LNCaP clone FGC (cell line): ENCODE measurements around the gene BABAM2.

Source experiments
- DNase-seq: peaks from one replicate; pipeline ENCODE4 v3.0.0-alpha.2; 2011; ENCODE audit warnings: low read depth
- H3K4me3 ChIP-seq: 2 replicates; pipeline ENCODE4 v1.5.1; 2011; ENCODE audit warnings: mild to moderate bottlenecking, low read depth, low read length, control low read depth
- TF ChIP-seq, protein P1 (sequence below): IDR thresholded peaks from 2 replicates; pipeline ENCODE4 v1.5.1; 2012; ENCODE audit warnings: mild to moderate bottlenecking; ENCODE audit not compliant: control insufficient read depth, insufficient read depth; ENCODE audit errors: extremely low read depth

BABAM2 gene

DNA sequence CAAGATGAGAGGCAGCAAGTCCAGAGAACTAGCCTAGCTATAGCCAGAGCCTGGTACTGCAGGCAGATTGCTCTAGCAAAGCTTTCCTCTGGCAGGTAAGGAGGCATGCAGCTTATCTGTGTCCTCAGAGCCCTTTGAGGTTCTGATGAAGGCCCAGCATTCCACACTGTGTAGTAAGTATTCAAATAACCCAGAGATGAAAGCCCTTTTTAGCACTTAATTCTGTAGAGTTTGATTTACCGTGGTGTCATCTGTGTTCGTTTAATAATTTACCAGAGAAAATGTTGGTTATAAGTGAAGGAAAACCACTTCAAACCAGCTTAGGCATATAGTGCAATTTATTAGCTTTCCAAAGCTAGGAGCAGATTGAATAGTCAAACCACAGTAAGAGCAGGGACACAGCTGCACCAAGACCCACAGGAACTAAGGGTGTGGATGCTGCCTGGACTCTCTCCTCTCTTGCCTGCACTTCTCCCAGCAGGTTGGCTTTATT, 226.6 kb downstream of the BABAM2 start:
- H3K4me3 ChIP-seq = no peak overlapping the region
- no peak for DNase-seq
- TF ChIP-seq, protein P1, sequence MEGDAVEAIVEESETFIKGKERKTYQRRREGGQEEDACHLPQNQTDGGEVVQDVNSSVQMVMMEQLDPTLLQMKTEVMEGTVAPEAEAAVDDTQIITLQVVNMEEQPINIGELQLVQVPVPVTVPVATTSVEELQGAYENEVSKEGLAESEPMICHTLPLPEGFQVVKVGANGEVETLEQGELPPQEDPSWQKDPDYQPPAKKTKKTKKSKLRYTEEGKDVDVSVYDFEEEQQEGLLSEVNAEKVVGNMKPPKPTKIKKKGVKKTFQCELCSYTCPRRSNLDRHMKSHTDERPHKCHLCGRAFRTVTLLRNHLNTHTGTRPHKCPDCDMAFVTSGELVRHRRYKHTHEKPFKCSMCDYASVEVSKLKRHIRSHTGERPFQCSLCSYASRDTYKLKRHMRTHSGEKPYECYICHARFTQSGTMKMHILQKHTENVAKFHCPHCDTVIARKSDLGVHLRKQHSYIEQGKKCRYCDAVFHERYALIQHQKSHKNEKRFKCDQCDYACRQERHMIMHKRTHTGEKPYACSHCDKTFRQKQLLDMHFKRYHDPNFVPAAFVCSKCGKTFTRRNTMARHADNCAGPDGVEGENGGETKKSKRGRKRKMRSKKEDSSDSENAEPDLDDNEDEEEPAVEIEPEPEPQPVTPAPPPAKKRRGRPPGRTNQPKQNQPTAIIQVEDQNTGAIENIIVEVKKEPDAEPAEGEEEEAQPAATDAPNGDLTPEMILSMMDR = no peak

DNA sequence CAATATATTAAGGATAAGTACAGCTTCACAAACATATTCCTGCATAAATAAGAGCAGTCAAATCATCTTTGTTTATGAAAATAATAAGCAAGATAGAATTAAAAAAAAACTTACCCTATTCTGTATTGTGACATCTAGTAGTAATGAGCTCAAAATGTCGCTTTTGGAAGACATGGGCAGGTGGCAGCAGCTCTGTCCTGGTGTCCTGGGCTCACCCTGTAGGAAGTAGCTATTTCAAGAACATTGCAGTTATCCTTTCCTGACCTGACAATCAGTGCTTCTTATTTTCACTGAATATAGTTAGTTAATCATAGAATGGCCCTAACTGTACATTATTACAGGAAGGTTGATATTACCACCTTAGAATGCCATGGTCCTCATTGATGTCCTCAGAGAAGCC, 229.1 kb downstream of the BABAM2 start:
- H3K4me3 ChIP-seq = no peak overlapping the region
- DNase-seq = no peak
- TF ChIP-seq, protein P1 = no peak

DNA sequence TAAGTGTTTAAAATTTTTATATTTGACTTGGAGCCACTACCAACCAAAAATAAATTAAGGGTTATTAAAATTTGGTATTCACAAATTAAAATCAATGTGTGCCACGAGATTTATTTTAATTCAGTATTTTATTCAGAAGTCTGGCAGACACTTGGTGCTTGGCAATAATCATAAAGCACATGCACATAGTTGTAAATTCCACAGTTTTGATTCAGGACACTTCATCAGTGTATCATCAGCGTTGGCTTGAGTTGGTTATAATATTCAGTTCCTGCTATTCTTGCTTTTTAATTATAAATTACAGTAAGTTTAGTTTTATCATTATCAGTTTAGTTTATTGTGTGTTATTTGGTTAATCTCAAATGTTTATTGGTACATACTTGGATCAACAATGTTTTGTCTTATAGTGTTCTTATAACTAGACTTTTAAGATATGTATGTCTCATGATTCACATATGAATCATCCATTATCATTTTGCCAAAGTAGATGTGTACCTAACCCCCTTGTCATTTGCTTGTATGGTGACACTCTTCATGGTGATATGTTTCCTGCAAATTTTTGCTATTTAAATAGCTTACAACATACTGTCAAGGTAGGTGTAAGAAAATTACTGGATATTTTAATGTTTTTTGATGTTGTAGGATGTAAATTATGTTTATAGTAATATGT, 237.9 kb downstream of the BABAM2 start:
- TF ChIP-seq, protein P1 = no peak
- no peak for DNase-seq
- H3K4me3 ChIP-seq = no peak overlapping the region

DNA sequence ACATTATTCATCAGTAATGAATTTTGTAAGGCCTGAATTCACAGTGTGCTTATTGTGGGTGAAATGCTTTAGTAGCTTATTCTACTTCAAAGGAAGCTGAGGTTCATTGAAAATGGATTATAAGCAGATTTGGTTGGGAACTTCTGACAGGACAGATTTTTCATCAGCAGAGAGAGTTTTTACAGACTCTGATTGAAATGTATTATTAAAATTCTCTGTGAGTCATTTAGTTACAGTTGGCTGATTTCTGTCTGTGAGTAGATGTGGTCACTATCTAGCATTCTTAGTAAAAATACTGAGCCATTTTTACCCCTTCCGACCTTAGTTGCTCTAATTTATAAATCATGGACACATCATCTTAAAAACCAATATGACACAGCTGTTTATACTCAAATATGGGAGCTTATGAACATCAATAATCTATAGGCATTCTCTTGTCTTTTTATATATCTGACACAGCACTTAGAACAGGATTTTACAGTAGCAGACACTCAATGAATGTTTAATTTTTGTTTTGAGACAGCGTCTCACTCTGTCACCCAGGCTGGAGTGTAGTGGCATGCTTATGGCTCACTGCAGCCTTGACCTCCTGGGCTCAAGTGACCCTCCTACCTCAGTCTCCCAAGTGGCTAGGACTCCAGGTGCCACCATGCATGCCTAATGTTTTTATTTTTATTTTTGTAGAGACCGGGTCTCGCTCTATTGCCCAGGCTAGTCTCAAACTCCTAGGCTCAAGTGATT, 239.6 kb downstream of the BABAM2 start:
- TF ChIP-seq, protein P1 = no peak
- H3K4me3 ChIP-seq = no peak overlapping the region
- no peak for DNase-seq

DNA sequence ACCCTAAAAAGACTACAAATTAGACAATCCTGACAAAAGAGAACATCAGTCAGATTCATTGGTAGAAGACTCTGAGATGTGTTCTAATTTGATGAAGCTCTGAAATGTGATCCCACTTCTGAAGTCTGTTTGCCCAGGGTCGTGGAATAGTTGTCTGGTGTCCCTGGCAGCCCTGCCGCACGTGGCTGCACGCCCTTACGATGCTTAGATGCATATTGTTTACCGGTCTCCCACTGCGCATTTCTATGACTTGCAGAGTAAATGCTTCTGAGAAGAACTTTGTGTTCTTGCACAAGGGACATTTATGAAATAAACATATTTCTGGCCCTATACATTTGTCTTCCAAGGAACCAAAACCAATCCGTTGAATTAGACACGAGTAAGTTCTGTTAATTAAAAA, 243.2 kb downstream of the BABAM2 start:
- no peak overlapping the region for H3K4me3 ChIP-seq
- TF ChIP-seq, protein P1 = no peak

DNA sequence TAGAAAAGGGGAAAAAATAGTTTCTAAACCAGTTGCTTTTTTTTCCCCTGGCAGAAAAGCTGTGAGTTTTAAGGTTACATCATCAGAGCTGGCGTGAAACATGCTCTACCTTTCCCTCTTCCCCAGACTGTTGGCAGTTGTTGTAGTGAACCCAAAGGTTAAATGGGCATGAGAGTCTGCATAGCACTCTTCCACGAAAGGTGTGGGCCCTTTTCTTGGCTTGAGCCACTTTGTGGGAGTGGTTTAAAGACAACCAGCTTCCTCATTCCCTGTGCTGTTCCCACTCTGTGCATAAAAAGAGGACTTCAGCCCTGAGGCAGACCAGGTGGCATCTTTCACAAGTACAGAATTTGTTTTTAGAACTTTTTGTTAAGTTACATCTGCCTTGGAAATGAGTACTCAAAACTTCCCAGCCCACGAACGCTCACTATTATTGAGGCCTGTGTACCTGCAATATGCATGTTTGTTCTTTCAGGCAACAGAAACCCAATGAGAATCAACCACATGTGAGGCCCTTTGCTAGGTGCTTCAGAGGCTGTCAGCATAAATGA, 243.8 kb downstream of the BABAM2 start:
- TF ChIP-seq, protein P1 = no peak
- no peak overlapping the region for H3K4me3 ChIP-seq
- no peak for DNase-seq

More for the DNA sequence above, 243.2 kb downstream of the BABAM2 start:
- DNase-seq = no peak
